Neural crest cell (in vitro differentiated cells): Measurements from ENCODE around the gene CTCF. TPM values are rescaled to one million over a fixed set of nuclear protein-coding genes. Genes with fewer than 3 reads are reported as not detected.

Experiments
- DNase-seq: peaks from one replicate; pipeline ENCODE4 v3.0.0; 2021; ENCODE audit warnings: low read depth, mixed read lengths, low spot score
- H3K27ac Mint-ChIP-seq: one replicate; pipeline ENCODE4 v1.8.0; 2021; ENCODE audit warnings: mild to moderate bottlenecking, mixed read lengths; ENCODE audit not compliant: unreplicated experiment
- H3K27me3 Mint-ChIP-seq: 2 replicates; pipeline ENCODE4 v1.8.0; 2021; ENCODE audit warnings: low read depth, mild to moderate bottlenecking, mixed read lengths
- H3K36me3 Mint-ChIP-seq: 2 replicates; pipeline ENCODE4 v1.8.0; 2021; ENCODE audit warnings: low read depth, mild to moderate bottlenecking, mixed read lengths
- H3K4me1 Mint-ChIP-seq: 2 replicates; pipeline ENCODE4 v1.8.0; 2021; ENCODE audit warnings: mixed read lengths
- H3K4me3 Mint-ChIP-seq: one replicate; pipeline ENCODE4 v1.8.0; 2021; ENCODE audit warnings: mild to moderate bottlenecking, mixed read lengths
- H3K9me3 Mint-ChIP-seq: 2 replicates; pipeline ENCODE4 v1.8.0; 2021; ENCODE audit warnings: mixed read lengths
- CTCF ChIP-seq: fragments of 200-600 bp; sonication (generic); conservative IDR thresholded peaks from 2 replicates; pipeline ENCODE4 v1.5.0; 2021; ENCODE audit warnings: antibody characterized with exemption, mild to moderate bottlenecking
- total RNA-seq: library from RNA; stranded (reverse); gene quantifications from 2 replicates; pipeline ENCODE4 v1.2.1, GENCODE V29; 2021

The CTCF gene
- total RNA-seq, 1 donor from 2014 or later: 78.8 TPM

GRCh38 chr16:67676939-67677338 lies 114.6 kb downstream of the CTCF start:
- no peak for TF ChIP-seq CTCF
- no peaks in the 10 kb centered on the region for H3K9me3 Mint-ChIP-seq

DNA sequence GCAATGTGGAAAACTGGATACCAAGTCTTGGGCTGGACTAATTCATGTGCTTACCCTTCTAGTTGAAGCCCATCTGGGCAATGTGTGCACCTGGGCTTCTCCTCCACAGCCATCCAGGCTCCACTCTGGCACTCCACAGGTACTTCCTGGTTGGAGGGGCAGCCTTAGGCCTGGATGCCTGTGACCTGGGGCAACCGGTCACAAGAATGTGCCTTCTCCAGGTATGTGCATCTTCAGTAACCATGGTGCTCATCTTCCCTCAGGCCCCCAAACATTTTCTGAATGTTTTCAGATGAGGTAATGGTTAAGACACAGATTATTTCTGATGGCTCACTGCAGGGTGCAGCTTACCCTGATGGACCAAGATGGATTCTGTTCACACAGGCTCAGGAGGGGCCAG lies 115.4 kb downstream of the CTCF start:
- Mint-ChIP-seq H3K27ac (no peak overlapping the region), H3K27me3 (no peaks in the 10 kb centered on the region), H3K4me1 (no peaks in the 10 kb centered on the region), H3K9me3 (no peaks in the 10 kb centered on the region), H3K36me3 (no peaks in the 10 kb centered on the region), H3K4me3 (no peak overlapping the region)
- TF ChIP-seq CTCF: no peak
- no peak for DNase-seq

More at GRCh38 chr16:67676939-67677338, 114.6 kb downstream of the CTCF start:
- Mint-ChIP-seq H3K4me1 (no peaks in the 10 kb centered on the region), H3K4me3 (no peak overlapping the region), H3K36me3 (no peaks in the 10 kb centered on the region), H3K27me3 (no peaks in the 10 kb centered on the region), H3K27ac (no peak overlapping the region)
- DNase-seq: no peak

GRCh38 chr16:67678354-67679023 lies 116.2 kb downstream of the CTCF start:
- no peak for TF ChIP-seq CTCF
- Mint-ChIP-seq H3K27me3 (no peaks in the 10 kb centered on the region), H3K27ac (no peak overlapping the region), H3K4me1 (no peaks in the 10 kb centered on the region), H3K36me3 (no peaks in the 10 kb centered on the region), H3K4me3 (no peak overlapping the region), H3K9me3 (no peaks in the 10 kb centered on the region)
- no peak for DNase-seq

- TF ChIP-seq CTCF: no peak
- no peak overlapping the region for H3K27ac Mint-ChIP-seq
These were observed 117.9 kb downstream of the CTCF start for GRCh38 chr16:67679935-67680897.

GRCh38 chr16:67683767-67684166 lies 121.4 kb downstream of the CTCF start:
- no peaks in the 10 kb centered on the region for H3K36me3 Mint-ChIP-seq
- no peaks in the 10 kb centered on the region for H3K4me1 Mint-ChIP-seq
- no peak overlapping the region for H3K27ac Mint-ChIP-seq
- no peak for TF ChIP-seq CTCF
- no peaks in the 10 kb centered on the region for H3K27me3 Mint-ChIP-seq
- no peak overlapping the region for H3K4me3 Mint-ChIP-seq
- no peak for DNase-seq
- no peaks in the 10 kb centered on the region for H3K9me3 Mint-ChIP-seq

More at GRCh38 chr16:67679935-67680897, 117.9 kb downstream of the CTCF start:
- H3K4me3 Mint-ChIP-seq: no peak overlapping the region
- H3K36me3 Mint-ChIP-seq: no peaks in the 10 kb centered on the region
- no peaks in the 10 kb centered on the region for H3K27me3 Mint-ChIP-seq
- DNase-seq: no peak
- no peaks in the 10 kb centered on the region for H3K9me3 Mint-ChIP-seq
- no peaks in the 10 kb centered on the region for H3K4me1 Mint-ChIP-seq
